Measurements from ENCODE around the gene ZNF775.

GRCh38 chr7:150351587-150352194 lies 27.4 kb upstream of the ZNF775 start:
- TF ChIP-seq EZH2phosphoT487 (IDR thresholded peaks at IDR 0.05) (no peak), CTCF (IDR thresholded peaks at IDR 0.05) (no peak), EZH2 (IDR thresholded peaks at IDR 0.05) (no peak)
